OCI-LY3 (cell line): ENCODE data around the gene ITGAE.

Source experiments
- EZH2phosphoT487 ChIP-seq: fragments of 200-600 bp; shearing (Covaris generic); IDR thresholded peaks from 2 replicates; pipeline ENCODE4 v1.6.1; 2018; ENCODE audit warnings: antibody characterized with exemption, mixed run types, low read depth
- TF ChIP-seq, protein P1 (sequence below): fragments of 200-600, 300-600 bp; sonication (generic); IDR thresholded peaks from 2 replicates; pipeline ENCODE4 v1.5.1; 2014; ENCODE audit warnings: antibody characterized with exemption, low read length, low read depth

DNA sequence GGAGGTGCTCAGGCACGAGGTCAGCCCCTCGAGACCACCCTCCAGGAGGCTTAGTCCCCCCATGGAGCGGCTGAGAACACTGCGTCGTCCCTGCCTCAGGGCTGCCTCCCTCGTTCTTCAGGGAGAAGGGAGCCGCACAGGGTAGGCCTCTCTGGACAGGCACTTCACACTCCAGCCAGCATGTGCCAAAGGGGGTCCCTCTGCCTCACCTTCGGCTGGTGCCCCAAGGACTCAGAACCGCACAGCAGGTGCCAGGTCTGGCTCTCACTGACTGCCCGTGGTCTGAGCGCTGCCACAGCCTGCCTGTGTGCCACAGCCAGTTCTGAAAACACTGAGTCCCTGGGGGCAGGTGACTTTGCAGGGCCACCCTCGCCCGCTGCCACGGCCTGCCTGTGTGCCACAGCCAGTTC, 112.1 kb downstream of the ITGAE start:
- TF ChIP-seq, protein P1, sequence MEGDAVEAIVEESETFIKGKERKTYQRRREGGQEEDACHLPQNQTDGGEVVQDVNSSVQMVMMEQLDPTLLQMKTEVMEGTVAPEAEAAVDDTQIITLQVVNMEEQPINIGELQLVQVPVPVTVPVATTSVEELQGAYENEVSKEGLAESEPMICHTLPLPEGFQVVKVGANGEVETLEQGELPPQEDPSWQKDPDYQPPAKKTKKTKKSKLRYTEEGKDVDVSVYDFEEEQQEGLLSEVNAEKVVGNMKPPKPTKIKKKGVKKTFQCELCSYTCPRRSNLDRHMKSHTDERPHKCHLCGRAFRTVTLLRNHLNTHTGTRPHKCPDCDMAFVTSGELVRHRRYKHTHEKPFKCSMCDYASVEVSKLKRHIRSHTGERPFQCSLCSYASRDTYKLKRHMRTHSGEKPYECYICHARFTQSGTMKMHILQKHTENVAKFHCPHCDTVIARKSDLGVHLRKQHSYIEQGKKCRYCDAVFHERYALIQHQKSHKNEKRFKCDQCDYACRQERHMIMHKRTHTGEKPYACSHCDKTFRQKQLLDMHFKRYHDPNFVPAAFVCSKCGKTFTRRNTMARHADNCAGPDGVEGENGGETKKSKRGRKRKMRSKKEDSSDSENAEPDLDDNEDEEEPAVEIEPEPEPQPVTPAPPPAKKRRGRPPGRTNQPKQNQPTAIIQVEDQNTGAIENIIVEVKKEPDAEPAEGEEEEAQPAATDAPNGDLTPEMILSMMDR: no peak
- TF ChIP-seq EZH2phosphoT487: no peak
